ENCODE results near the gene ARHGAP8.
A peak's percentile ranks its signal among the peaks of the same experiment; 100 is the strongest.

DNA sequence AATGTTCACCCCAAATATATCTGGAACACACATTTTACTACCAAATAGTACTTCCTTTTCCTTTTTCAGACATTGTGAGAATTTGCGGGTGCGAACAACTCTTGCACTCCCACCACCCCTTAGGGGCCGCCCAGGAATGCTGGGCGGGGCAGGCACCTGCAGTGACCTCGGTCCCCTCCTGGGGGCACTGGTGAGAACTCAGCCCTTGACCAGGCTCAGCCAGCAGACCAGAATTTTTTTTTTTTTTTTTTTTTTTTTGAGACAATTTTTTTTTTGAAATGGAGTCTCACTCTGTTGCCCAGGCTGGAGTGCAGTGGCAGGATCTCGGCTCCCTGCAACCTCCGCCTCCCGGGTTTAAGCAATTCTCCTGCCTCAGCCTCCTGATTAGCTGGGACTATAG, 75.8 kb downstream of the ARHGAP8 start:
- TF ChIP-seq CTCF (conservative IDR thresholded peaks at IDR 0.05 in 1 of 2, IDR thresholded peaks at IDR 0.05 in 1 of 2; ENCODE audit: low read depth in 1 of 2, low read length in 2 of 2), result peak; percentile 19 to 29
- TF ChIP-seq EZH2 (IDR thresholded peaks at IDR 0.05; ENCODE audit: low read length, missing control alignments), result no peak
